NCI-H1930 (cell line): Measurements from ENCODE around the gene FBN1.

Source experiments
- DNase-seq, 2 experiments: peaks; one replicate each; lab custom pipeline; 2025; lab: John Stamatoyannopoulos, UW

FBN1 gene

GRCh38 chr15:48622237-48622636 is 23.3 kb downstream of the FBN1 start:
- no peak for DNase-seq

GRCh38 chr15:48619446-48619845 is 26.1 kb downstream of the FBN1 start:
- DNase-seq = no peak

- DNase-seq = no peak
Measured at GRCh38 chr15:48617619-48618018, 27.9 kb downstream of the FBN1 start.

- DNase-seq = no peak
Measured at GRCh38 chr15:48616216-48616615, 29.3 kb downstream of the FBN1 start.

- DNase-seq = no peak
Measured at GRCh38 chr15:48614051-48614450, 31.5 kb downstream of the FBN1 start.

GRCh38 chr15:48609486-48609885 is 36.0 kb downstream of the FBN1 start:
- DNase-seq = no peak

- no peak for DNase-seq
Measured at GRCh38 chr15:48607846-48608245, 37.7 kb downstream of the FBN1 start.

GRCh38 chr15:48604567-48604966 is 40.9 kb downstream of the FBN1 start:
- DNase-seq = no peak

GRCh38 chr15:48603922-48604321 is 41.6 kb downstream of the FBN1 start:
- DNase-seq = no peak

- no peak for DNase-seq
Measured at GRCh38 chr15:48603123-48603500, 42.4 kb downstream of the FBN1 start.

GRCh38 chr15:48602358-48603122 is 43.0 kb downstream of the FBN1 start:
- DNase-seq = no peak

- DNase-seq = no peak
Measured at GRCh38 chr15:48601095-48601494, 44.4 kb downstream of the FBN1 start.

GRCh38 chr15:48596841-48597240 is 48.7 kb downstream of the FBN1 start:
- DNase-seq = no peak

- DNase-seq = no peak
Measured at GRCh38 chr15:48596415-48596814, 49.1 kb downstream of the FBN1 start.

- DNase-seq = no peak
Measured at GRCh38 chr15:48595981-48596380, 49.5 kb downstream of the FBN1 start.

GRCh38 chr15:48592933-48593332 is 52.6 kb downstream of the FBN1 start:
- no peak for DNase-seq

- DNase-seq = no peak
Measured at GRCh38 chr15:48592221-48592731, 53.2 kb downstream of the FBN1 start.

- no peak for DNase-seq
Measured at GRCh38 chr15:48590723-48591122, 54.8 kb downstream of the FBN1 start.

GRCh38 chr15:48584812-48585563 is 60.5 kb downstream of the FBN1 start:
- no peak for DNase-seq

GRCh38 chr15:48584090-48584811 is 61.3 kb downstream of the FBN1 start:
- no peak for DNase-seq

GRCh38 chr15:48582452-48583247 is 62.9 kb downstream of the FBN1 start:
- no peak for DNase-seq

- DNase-seq = no peak
Measured at GRCh38 chr15:48581219-48581618, 64.3 kb downstream of the FBN1 start.
